Pancreas (tissue), 10 donors: ENCODE measurements around the gene GATA6. TPM values are rescaled to one million over a fixed set of nuclear protein-coding genes. Genes with fewer than 3 reads are reported as not detected.
A peak's percentile ranks its signal among the peaks of the same experiment; 100 is the strongest.

ENCODE experiments used
- ATAC-seq, 4 donors: fragments of 200-7000 bp; cut with Tn5 transposase; one replicate each; pipeline versions ENCODE4 v1.8.0 to v1.9.1; 2020; ENCODE audit warnings: mild to moderate bottlenecking in 4 of 4, moderate library complexity in 4 of 4
- DNase-seq, 6 donors: peaks; one replicate each; pipeline ENCODE4 v3.0.0-alpha.2; 2020
- FAIRE-seq: peaks from 2 replicates; lab custom pipeline; 2012; peaks lifted over from hg19 to GRCh38; lab: Jason Lieb, UNC
- H3K27ac ChIP-seq, 4 donors: fragments of 200-600 bp; sonication (generic); 1 replicate in 3 of 4; 2 replicates in 1 of 4; pipeline versions ENCODE4 v1.5.0 to v1.8.0; 2020
- H3K27me3 ChIP-seq, 4 donors: fragments of 200-600 bp; one replicate each; pipeline ENCODE4 v1.8.0; 2021
- H3K36me3 ChIP-seq, 3 donors: fragments of 200-600 bp; sonication (generic) in 1 of 3; one replicate each; pipeline versions ENCODE4 v1.5.0 to v1.8.0; 2020 to 2021
- H3K4me1 ChIP-seq, 3 donors: fragments of 200-600 bp; one replicate each; pipeline ENCODE4 v1.8.0; 2021
- H3K4me3 ChIP-seq, 4 donors: fragments of 200-600 bp; sonication (generic) in 2 of 4; one replicate each; pipeline versions ENCODE4 v1.5.0 to v1.8.0; 2020 to 2021
- H3K9me3 ChIP-seq, 4 donors: fragments of 200-600 bp; one replicate each; pipeline ENCODE4 v1.8.0; 2021
- CTCF ChIP-seq, 4 donors: fragments of 200-600 bp; sonication (generic) in 3 of 4; IDR thresholded peaks; one replicate each; pipeline versions ENCODE4 v1.5.0 to v1.8.0; 2021; ENCODE audit warnings: antibody characterized with exemption in 4 of 4
- WGBS, 2 donors: extraction: QIAGEN DNeasy Blood & Tissue Kit; methylation state at CpG; one replicate each; pipeline ENCODE4 v1.1.7; 2013; 5-methylcytosine and 5-hydroxymethylcytosine counted together
- intact Hi-C, 3 donors: fragments of 100-400 bp; cut with DNase I; formaldehyde crosslinking; loops; one replicate each; pipeline versions ENCODE4 v1.11.1 to v1.14.2; 2022
- polyA plus RNA-seq, 2 donors: library from polyadenylated mRNA; stranded (reverse); fragments of 200-250 nt; gene quantifications; one replicate each; pipeline ENCODE4 v1.2.3, GENCODE V29; 2013
- total RNA-seq, 6 donors: library from RNA; stranded (reverse); fragmentation: NEBNext Ultra II Directional in 4 of 6; extraction: Animal tissue kit (Norgen Biotek cat#: 25700) in 4 of 6; gene quantifications; one replicate each; pipeline versions ENCODE4 v1.2.1 to v1.2.4, GENCODE V29; 2021 to 2023
- donor health status: healthy with polysubstance abuse.
- donor health status: DM: no; HTN: no; CAD: no; lungs with moderate emphysema.
- donor health status: DM: no; HTN: no; CAD: no.
- donor health status: control.
- donor health status: control.
- donor health status: Bipolar disorder and iron deficiency.
- donor health status: DM: yes; HTN: yes; CAD: no.
- donor health status: DM: no; HTN: no; CAD: no.
- donor health status: DM: no; HTN: no; CAD: no.
- donor health status: DM: yes; HTN: yes; CAD: no.

Gene GATA6
- total and polyA plus RNA-seq, 8 donors, result 15.4 to 36.4 (median 21.8) TPM

GRCh38 chr18:22165049-22165602 lies 4.3 kb upstream of the GATA6 start:
- Histone ChIP-seq H3K4me1 (peaks cover 0 to 8% (median 0%) of the 10 kb centered on the region in 3 donors), H3K27ac (peak overlapping the region; percentile 83 to 99 (median 96)), H3K4me3 (peak overlapping the region; percentile 20 to 90 (median 78)), H3K36me3 (no peaks in the 10 kb centered on the region), H3K27me3 (no peaks in the 10 kb centered on the region), H3K9me3 (no peaks in the 10 kb centered on the region)
- FAIRE-seq (no peak), ATAC-seq (no peak), DNase-seq (peak in 3 of 6 donors; percentile 35 to 79 (median 78))
- no peak for TF ChIP-seq CTCF (IDR thresholded peaks at IDR 0.05)
- WGBS, 2 donors, result 5 to 7% methylated on average over 50 of the region's 50 CpGs
- intact Hi-C loops, result loop anchor here in 2 of 3 donors (5.0 to 10.0 kb wide), 4 partner anchors 60 to 160 kb away; no protein-coding TSS in a partner anchor

- no peaks in the 10 kb centered on the region for H3K27me3 ChIP-seq
- H3K9me3 ChIP-seq, result no peaks in the 10 kb centered on the region
- ATAC-seq (no peak), DNase-seq (peak in 3 of 6 donors; percentile 31 to 73 (median 64)), FAIRE-seq (no peak)
- H3K4me3 ChIP-seq, result peak overlapping the region; percentile 69 to 90 (median 80)
- WGBS, 2 donors, result 1 to 4% methylated on average over 53 to 57 of the region's 57 CpGs
- peak overlapping the region; percentile 87 to 99 (median 96) for H3K27ac ChIP-seq
- intact Hi-C loops, result loop anchor here in 2 of 3 donors (5.0 to 10.0 kb wide), 4 partner anchors 61 to 161 kb away; no protein-coding TSS in a partner anchor
- TF ChIP-seq CTCF (IDR thresholded peaks at IDR 0.05), result no peak
- peaks cover 0 to 8% (median 0%) of the 10 kb centered on the region in 3 donors for H3K4me1 ChIP-seq
- H3K36me3 ChIP-seq, result no peaks in the 10 kb centered on the region
Observed at GRCh38 chr18:22165603-22166068, 3.8 kb upstream of the GATA6 start.

GRCh38 chr18:22166069-22166950 lies 3.1 kb upstream of the GATA6 start:
- Histone ChIP-seq H3K9me3 (no peaks in the 10 kb centered on the region), H3K27me3 (no peaks in the 10 kb centered on the region), H3K4me1 (peaks cover 0 to 8% (median 0%) of the 10 kb centered on the region in 3 donors), H3K36me3 (peaks cover 0 to 2% (median 0%) of the 10 kb centered on the region in 3 donors), H3K4me3 (peak overlapping the region; percentile 69 to 90 (median 80)), H3K27ac (peak overlapping the region; percentile 87 to 99 (median 96))
- DNase-seq (peak; percentile 74 to 85 (median 82)), FAIRE-seq (no peak), ATAC-seq (peak; percentile 6 to 36 (median 20))
- 2 to 3% methylated on average over 46 of the region's 46 CpGs for WGBS, 2 donors
- intact Hi-C loops, result loop anchor here in 2 of 3 donors (5.0 to 10.0 kb wide), 4 partner anchors 62 to 162 kb away; no protein-coding TSS in a partner anchor
- no peak for TF ChIP-seq CTCF (IDR thresholded peaks at IDR 0.05)

- peaks cover 0 to 10% (median 0%) of the 10 kb centered on the region in 3 donors for H3K36me3 ChIP-seq
Observed at GRCh38 chr18:22167091-22167470, 2.3 kb upstream of the GATA6 start.

More at GRCh38 chr18:22167091-22167470, 2.3 kb upstream of the GATA6 start:
- no peak for FAIRE-seq
- H3K27me3 ChIP-seq, result no peaks in the 10 kb centered on the region
- intact Hi-C loops, result loop anchor here in 2 of 3 donors (5.0 to 10.0 kb wide), 4 partner anchors 62 to 162 kb away; no protein-coding TSS in a partner anchor
- H3K4me3 ChIP-seq, result peak overlapping the region; percentile 69 to 90 (median 80)
- peak overlapping the region; percentile 87 to 99 (median 96) for H3K27ac ChIP-seq
- ATAC-seq, result peak in 2 of 4 donors; percentile 1 to 3
- 2% methylated on average over 25 of the region's 25 CpGs for WGBS, 2 donors
- no peaks in the 10 kb centered on the region for H3K9me3 ChIP-seq
- peak in 4 of 6 donors; percentile 39 to 71 (median 58) for DNase-seq
- H3K4me1 ChIP-seq, result peaks cover 0 to 8% (median 0%) of the 10 kb centered on the region in 3 donors
- TF ChIP-seq CTCF (IDR thresholded peaks at IDR 0.05), result no peak
